K562 (cell line): ENCODE data around the gene FRYL. TPM values are rescaled to one million over a fixed set of nuclear protein-coding genes. Genes with fewer than 3 reads are reported as not detected.

Source experiments
- CREB1 ChIP-seq, 2 experiments: sonication (generic) in 1 of 2; formaldehyde crosslinking in 1 of 2; IDR thresholded peaks; 2 replicates each; pipeline versions ENCODE4 v1.6.1 to v1.8.0; 2012 to 2022; ENCODE audit warnings: inconsistent platforms in 1 of 2, mild to moderate bottlenecking in 1 of 2, missing genetic modification reagents in 1 of 2, moderate library complexity in 1 of 2
- E4F1 ChIP-seq: fragments of 250-450 bp; sonication (Bioruptor Pico); IDR thresholded peaks from 2 replicates; pipeline ENCODE4 v1.5.0; 2021; ENCODE audit warnings: mild to moderate bottlenecking, borderline replicate concordance
- EP300 ChIP-seq: IDR thresholded peaks from 2 replicates; pipeline ENCODE4 v1.6.1; 2012; ENCODE audit warnings: low read length, improper control_type of control experiment
- FOXM1 ChIP-seq, 2 experiments: fragments of 450-650 bp in 1 of 2; sonication (generic) in 1 of 2; formaldehyde crosslinking in 1 of 2; IDR thresholded peaks; 2 replicates each; pipeline versions ENCODE4 v1.6.1 to v1.9.0; 2017 to 2022; ENCODE audit warnings: low read depth in 2 of 2, mild to moderate bottlenecking in 2 of 2, missing genetic modification reagents in 1 of 2, moderate library complexity in 1 of 2
- NCOR1 ChIP-seq: fragments of 450-650 bp; IDR thresholded peaks from 2 replicates; pipeline ENCODE4 v1.6.1; 2016; ENCODE audit warnings: mild to moderate bottlenecking, moderate library complexity
- RUNX1 ChIP-seq: sonication (generic); IDR thresholded peaks from 2 replicates; pipeline ENCODE4 v1.6.1; 2016; ENCODE audit warnings: antibody characterized with exemption, low read depth
- STAG1 ChIP-seq: sonication (generic); formaldehyde crosslinking; IDR thresholded peaks from 2 replicates; pipeline ENCODE4 v1.5.0; 2020; ENCODE audit warnings: missing genetic modification reagents, borderline replicate concordance
- ZNF318 ChIP-seq, 2 experiments: fragments of 450-650 bp; IDR thresholded peaks; 2 replicates each; pipeline ENCODE4 v1.6.1; 2016; ENCODE audit warnings: mild to moderate bottlenecking in 2 of 2, borderline replicate concordance in 1 of 2, low read depth in 1 of 2, moderate library complexity in 1 of 2
- ZNF408 ChIP-seq: fragments of 250-450 bp; sonication (Bioruptor Pico); IDR thresholded peaks from 2 replicates; pipeline ENCODE4 v1.4.0; 2020; ENCODE audit warnings: low read depth, mild to moderate bottlenecking, moderate library complexity
- ZNF584 ChIP-seq: fragments of 200-800 bp; sonication (Bioruptor generic); IDR thresholded peaks from 2 replicates; pipeline ENCODE4 v1.6.1; 2016; ENCODE audit warnings: low read depth, mild to moderate bottlenecking, missing genetic modification characterization, missing compliant biosample characterization
- polyA plus RNA-seq, 8 experiments: library from polyadenylated mRNA; depleted of rRNA in 4 of 8; stranded (reverse) in 5 of 8; unstranded in 3 of 8; fragments of >200 nt; fragmentation: Nextera tagmentation in 2 of 8; fragmentation: Illumina TruSeq in 1 of 8; extraction: Ambion mirVana in 2 of 8; extraction: Trizol in 1 of 8; gene quantifications; 2 replicates each; pipeline versions ENCODE4 v1.2.1 to v1.2.3, GENCODE V29; 2011 to 2014; ENCODE audit warnings: inconsistent platforms in 1 of 8, missing spikeins in 1 of 8
- total RNA-seq, 7 experiments: library from RNA; depleted of rRNA in 6 of 7; stranded (reverse); fragments of >200 nt in 6 of 7; fragmentation: Illumina TruSeq in 2 of 7; extraction: Trizol in 2 of 7; gene quantifications; 2 replicates each; pipeline versions ENCODE4 v1.2.1 to v1.2.3, GENCODE V29; 2011 to 2021; ENCODE audit warnings: low replicate concordance in 1 of 7
- TF ChIP-seq, protein P1 (sequence below): IDR thresholded peaks from 2 replicates; pipeline ENCODE4 v1.6.1; 2016; ENCODE audit warnings: missing genetic modification characterization, missing compliant biosample characterization
- TF ChIP-seq, protein P2 (sequence below): fragments of 250-450 bp; sonication (Bioruptor Pico); IDR thresholded peaks from 2 replicates; pipeline ENCODE4 v1.4.0; 2020; ENCODE audit warnings: mild to moderate bottlenecking, moderate library complexity, borderline replicate concordance

FRYL gene
- total and polyA plus RNA-seq, 9 of the 15 experiments (the other 6 are each of a cell fraction or from before 2014, with no cell fraction given): 7.2 to 34.9 (median 15.9) TPM

GRCh38 chr4:48481581-48481980 is 298.5 kb downstream of the FRYL start (continued):
- no peak for TF ChIP-seq ZNF318 (IDR thresholded peaks at IDR 0.05; ENCODE audit: borderline replicate concordance in 1 of 2, low read depth in 1 of 2)
- TF ChIP-seq ZNF584 (CRISPR knock-in tag): peak; percentile 77; the same call in 1 of the 2 replicates
- TF ChIP-seq ZNF408 (CRISPR knock-in tag): no peak
- TF ChIP-seq, protein P1, sequence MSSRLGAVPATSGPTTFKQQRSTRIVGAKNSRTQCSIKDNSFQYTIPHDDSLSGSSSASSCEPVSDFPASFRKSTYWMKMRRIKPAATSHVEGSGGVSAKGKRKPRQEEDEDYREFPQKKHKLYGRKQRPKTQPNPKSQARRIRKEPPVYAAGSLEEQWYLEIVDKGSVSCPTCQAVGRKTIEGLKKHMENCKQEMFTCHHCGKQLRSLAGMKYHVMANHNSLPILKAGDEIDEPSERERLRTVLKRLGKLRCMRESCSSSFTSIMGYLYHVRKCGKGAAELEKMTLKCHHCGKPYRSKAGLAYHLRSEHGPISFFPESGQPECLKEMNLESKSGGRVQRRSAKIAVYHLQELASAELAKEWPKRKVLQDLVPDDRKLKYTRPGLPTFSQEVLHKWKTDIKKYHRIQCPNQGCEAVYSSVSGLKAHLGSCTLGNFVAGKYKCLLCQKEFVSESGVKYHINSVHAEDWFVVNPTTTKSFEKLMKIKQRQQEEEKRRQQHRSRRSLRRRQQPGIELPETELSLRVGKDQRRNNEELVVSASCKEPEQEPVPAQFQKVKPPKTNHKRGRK (tag): no peak
- peak; percentile 63 for TF ChIP-seq NCOR1
- TF ChIP-seq E4F1 (CRISPR knock-in tag): no peak
- TF ChIP-seq EP300: peak; percentile 83
- TF ChIP-seq RUNX1: no peak
- TF ChIP-seq FOXM1 (IDR thresholded peaks at IDR 0.05; ENCODE audit: low read depth): peak; percentile 34; the same call in 1 of the 2 replicates
- TF ChIP-seq FOXM1 (CRISPR knock-in tag; IDR thresholded peaks at IDR 0.05; ENCODE audit: low read depth): no peak
- no peak for TF ChIP-seq STAG1 (CRISPR knock-in tag)
- no peak for TF ChIP-seq CREB1 (IDR thresholded peaks at IDR 0.05)
- TF ChIP-seq CREB1 (CRISPR knock-in tag; IDR thresholded peaks at IDR 0.05): no peak
- TF ChIP-seq, protein P2, sequence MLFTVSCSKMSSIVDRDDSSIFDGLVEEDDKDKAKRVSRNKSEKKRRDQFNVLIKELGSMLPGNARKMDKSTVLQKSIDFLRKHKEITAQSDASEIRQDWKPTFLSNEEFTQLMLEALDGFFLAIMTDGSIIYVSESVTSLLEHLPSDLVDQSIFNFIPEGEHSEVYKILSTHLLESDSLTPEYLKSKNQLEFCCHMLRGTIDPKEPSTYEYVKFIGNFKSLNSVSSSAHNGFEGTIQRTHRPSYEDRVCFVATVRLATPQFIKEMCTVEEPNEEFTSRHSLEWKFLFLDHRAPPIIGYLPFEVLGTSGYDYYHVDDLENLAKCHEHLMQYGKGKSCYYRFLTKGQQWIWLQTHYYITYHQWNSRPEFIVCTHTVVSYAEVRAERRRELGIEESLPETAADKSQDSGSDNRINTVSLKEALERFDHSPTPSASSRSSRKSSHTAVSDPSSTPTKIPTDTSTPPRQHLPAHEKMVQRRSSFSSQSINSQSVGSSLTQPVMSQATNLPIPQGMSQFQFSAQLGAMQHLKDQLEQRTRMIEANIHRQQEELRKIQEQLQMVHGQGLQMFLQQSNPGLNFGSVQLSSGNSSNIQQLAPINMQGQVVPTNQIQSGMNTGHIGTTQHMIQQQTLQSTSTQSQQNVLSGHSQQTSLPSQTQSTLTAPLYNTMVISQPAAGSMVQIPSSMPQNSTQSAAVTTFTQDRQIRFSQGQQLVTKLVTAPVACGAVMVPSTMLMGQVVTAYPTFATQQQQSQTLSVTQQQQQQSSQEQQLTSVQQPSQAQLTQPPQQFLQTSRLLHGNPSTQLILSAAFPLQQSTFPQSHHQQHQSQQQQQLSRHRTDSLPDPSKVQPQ: no peak
